G401.6 (cell line): ENCODE data around the gene CRACR2A.

Source experiments
- FAIRE-seq: peaks from 2 replicates; lab custom pipeline; 2012; peaks lifted over from hg19 to GRCh38; lab: Jason Lieb, UNC

CRACR2A gene

DNA sequence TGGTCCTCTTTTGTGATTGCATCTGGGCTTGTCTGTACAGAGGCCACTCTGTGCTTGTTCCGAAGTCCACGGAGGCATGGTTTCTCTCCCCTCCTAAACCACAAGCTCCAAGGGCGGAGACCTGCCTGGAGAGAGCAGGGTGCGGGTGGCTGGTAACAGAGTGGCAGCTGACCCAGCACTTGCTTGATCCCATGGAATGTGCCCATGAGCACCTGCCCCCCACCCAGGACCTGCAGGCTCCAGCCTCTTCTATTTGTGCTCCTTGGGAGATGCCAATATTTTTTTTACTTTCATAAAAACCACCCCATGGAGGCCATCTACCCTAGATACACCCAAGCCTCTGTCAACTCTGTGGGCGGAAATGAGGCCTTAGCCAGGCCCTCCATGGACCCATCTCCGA, 157.2 kb downstream of the CRACR2A start:
- no peak for FAIRE-seq

- FAIRE-seq, result no peak
Measured at GRCh38 chr12:3594966-3595365, 157.9 kb downstream of the CRACR2A start.

- FAIRE-seq, result no peak
Measured at GRCh38 chr12:3593906-3594483, 158.9 kb downstream of the CRACR2A start.

DNA sequence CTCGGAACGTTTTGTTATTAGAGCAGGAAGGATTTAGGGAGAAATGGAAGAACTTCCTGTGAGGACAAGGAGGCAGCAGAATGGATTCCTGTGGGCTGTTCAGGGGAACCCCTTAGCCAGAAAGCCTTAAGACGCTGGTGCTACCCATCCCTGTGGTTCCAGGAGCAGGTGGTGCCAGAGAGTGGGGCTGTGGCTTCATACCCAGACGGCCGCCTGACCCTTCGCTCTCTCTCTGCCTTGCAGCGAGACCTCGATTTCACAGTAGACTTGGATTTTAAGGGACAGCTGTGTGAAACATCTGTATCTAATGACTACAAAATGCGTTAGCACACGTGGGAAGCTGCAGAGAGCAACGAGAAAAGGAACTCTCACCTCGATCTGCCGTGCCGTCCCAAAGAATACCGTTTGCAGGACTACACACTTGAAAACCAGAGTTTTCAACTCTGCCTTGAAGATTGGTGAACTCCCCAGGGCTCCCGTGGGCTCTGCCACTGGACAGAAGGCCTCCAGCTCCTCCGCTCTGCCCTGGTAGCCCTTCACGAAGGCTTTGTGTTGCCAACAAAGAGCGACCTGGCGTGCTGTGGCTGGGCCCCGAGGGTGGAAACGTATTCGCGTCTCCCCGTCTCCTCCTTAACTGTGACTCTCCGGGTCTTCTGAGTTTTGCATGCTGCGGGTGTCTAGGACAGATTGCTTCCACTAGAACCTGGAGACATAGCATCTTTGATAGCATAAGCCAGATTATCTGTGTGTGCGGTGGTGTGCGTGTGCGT, 159.9 kb downstream of the CRACR2A start:
- FAIRE-seq, result no peak

DNA sequence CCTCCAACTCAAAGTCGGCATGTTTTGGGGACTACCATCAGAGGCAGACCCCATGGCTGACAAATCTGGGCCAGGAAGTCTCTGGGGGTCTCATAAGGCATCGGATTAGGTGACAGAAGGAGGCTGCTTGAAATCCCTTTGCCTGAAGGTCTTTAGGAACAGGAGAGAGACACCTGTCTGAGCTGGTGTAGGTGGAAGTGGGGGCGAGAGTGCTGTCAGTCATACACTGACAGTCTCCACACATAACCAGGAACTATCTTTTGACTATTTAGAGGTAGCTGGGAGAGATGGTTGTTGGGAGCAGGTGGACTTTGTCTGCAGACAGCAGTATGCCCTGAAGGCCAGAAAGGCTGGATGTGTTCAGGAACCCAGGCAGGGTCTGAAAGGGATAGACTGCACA, 163.2 kb downstream of the CRACR2A start:
- FAIRE-seq, result no peak

DNA sequence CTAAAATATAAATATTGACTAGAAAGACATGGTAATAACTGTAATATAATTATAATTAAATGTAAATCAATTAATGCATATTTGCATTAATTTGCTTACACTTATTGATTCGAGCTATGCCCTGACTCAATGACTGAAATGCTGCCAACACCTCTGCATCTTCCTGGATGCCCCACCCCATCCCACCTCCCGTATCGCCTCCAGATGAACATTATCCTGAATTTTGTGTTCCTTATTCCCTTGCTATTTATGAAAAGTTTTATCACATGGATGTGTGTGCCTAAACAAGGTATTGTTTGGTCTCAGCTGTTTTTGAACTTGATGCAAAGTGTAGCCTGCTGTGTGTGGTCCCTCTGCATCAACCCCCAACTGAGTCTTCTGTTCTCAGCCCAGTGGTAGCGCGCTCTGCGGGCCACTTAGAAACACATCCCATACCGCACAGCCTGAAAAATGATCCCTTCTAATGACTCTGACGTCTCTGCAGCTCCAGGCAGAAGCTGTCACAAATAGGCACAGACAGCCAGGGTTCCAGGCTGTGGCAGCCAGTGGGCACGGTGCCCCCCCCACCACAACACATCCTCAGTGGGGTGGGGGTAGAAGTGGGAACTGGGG, 165.4 kb downstream of the CRACR2A start:
- no peak for FAIRE-seq

DNA sequence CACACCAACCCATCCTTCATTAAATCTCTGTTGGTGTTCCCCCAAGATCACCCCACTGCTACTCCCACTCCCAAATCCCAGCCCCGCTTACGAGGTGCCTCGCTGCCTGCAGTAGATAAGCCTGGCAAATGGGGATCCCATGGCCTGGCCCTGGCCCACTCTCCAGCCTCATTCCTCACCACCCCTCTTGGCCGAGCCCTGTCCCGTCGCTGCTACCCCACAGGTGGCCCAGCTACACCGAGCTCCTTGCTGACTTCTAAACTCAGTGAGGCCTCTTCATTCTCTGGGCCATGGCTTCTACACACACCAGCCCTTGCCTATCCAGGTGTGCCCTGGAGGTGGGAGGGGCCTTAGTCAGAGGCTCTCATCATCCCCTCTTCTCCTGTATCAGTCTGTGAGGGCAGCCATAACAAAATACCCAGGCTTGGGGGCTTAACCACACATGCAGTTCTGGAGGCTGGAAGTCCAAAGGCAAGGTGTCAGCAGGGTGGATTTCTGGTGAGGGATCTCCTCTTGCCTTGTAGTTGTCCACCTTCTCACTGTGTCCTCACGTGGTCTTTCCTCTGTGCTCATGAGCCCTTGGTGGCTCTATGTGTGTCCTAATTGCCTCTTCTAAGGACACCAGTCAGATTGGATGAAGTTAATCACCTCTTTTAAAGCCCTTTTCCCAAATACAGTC, 169.1 kb downstream of the CRACR2A start:
- no peak for FAIRE-seq

DNA sequence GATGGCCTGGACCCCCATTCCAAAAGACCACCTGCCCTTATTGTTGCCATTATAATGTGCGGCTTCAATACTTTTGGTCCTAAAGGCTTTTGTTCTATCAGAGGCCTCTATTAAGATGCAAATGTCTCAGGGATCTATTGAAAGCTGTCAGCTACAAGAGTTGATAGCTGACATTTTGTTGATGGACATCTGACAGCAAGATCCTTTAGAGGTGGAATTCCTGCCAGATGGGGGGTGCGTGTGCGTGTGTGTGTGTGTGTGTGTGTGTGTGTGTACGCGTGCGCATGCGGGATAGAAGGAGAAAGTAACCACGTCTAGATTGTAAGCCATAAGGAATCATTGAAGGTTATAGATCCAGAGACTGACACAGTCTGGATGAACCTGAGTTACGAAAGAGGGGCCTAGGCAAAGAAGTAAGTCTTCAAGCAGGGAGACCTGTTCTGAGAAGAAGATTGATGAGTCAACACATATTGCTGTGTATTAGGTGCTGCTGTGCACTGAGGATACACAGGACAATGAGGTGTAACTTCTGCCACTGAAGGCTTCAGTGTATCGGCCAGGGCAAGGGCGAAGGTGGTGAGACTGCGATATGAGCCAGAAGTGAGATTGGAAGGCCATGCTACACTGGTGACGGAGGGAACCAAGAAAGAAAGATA, 172.7 kb downstream of the CRACR2A start:
- FAIRE-seq, result no peak

DNA sequence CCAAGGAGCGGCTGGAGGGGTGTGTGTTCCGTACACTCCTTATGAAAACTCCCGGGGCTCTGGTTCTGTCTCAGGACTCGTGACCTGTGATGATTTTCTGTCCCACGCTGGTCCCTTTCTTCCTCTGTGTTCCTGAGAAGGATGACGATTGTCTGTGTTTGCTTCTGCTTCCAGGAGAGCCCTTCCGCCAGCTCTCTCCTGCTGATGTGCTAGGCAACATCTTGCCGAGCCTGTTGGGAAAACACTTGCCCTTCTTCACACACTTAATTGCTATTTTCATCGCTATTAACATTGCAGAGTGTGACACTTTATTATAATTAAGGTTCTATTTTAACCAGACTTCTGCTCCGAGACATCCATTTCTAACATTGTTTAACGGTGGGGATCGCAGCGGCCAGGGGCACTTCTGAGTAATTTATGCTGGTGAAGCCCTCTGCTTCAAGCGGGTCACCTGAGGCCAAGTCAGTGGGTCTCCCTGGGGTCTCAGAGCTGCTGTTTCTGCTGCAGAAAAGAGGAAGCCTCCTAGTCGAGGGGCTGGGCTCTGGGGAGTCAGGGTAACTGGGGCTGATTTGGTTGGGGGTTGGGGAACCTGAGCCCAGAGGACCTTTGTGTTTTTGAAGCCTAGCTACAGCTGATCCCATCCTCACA, 173.3 kb downstream of the CRACR2A start:
- FAIRE-seq, result no peak

DNA sequence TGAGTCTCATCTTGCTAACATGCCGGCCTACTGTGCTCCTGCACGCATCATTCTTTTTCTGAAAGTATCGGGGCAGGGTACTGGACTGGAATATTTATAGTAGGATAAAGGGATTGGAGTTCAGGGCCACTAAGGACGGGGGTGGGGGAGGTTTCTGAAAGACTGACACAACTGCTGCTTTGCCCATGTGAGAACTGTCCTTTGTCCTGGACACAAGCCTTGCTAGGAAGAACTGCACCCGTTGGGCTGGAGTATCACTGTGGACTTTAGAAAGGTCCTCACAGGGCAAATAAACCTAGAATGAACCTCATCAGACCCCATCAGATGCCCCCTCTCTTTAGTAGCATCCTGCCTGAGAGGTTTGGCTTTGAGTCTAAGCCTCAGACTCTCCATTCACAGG, 174.4 kb downstream of the CRACR2A start:
- no peak for FAIRE-seq

- FAIRE-seq, result no peak
Measured at GRCh38 chr12:3576891-3577290, 176.0 kb downstream of the CRACR2A start.

DNA sequence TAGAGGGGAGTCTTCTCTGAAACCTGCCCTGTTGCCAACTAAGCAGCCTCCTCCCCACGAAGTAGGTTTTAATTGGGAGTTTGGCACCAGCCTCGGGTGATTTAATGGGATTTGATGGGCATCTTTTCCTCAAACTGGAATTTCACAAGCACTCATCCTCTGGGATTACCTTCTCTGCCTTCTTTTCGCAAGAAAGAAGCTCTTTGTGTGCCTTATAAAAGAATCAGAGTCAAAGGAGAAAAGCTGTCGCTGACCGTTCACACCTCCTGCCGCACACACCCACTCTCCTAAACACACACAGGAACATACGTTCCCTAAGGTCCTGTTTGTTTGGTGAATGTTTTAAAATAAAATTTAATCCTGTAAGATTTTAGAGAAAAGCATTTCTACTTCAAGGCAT, 177.9 kb downstream of the CRACR2A start:
- FAIRE-seq, result no peak

DNA sequence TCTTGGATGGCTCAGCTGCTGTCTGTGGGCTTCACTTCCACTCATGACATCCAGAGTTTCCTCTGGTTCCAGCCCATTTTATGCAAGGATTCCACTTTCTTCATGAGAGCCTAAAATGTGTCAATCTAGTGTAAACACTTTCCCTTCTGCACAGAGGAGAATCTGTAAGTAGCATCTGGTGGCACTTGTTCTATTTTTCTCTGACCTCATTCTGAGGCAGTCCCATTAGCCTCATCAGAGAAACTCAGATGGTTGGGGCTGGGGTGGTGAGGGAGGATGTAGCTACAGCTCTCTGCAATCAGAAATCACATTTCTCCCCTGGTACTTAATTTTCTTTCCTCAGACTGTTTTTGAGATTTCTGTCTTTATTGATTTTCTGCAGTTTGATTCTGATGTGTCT, 180.3 kb downstream of the CRACR2A start:
- no peak for FAIRE-seq

GRCh38 chr12:3571724-3572123, 181.2 kb downstream of the CRACR2A start:
- no peak for FAIRE-seq

DNA sequence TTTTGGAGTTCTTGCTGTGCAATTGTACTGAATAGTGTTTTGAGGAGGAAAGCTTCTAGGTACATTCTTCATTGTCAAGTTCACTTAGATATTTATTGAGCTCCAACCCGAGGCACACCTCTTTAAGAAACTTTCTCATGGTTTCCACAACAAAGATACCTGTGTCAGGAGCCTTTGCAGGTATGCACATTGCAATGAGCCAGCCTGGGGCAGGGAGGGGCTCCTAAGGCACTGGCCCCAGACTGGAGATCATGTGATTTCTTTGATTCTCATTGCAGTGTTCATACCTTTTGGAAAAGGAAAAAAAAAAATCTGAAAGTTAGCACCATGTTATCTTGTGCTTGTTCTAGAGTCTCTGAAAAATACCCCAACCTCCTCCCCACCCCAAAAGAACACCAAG, 181.6 kb downstream of the CRACR2A start:
- FAIRE-seq, result no peak

DNA sequence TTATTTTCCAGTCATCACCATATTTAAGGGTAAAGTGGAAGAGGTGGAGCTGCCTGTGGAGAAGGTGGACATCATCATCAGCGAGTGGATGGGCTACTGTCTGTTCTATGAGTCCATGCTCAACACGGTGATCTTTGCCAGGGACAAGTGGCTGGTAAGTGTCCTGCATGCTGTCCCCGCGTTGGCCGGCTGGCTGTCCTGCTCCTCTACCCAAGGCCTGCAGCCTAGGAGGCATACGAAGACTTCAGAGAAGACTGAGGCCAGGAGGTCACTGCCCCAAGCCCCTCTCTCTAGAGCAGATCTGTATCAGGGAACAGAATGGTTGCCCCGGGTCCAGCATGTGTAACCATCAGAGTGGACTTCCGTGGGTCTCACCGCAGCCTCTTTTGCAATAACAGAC, 184.2 kb downstream of the CRACR2A start:
- no peak for FAIRE-seq

GRCh38 chr12:3565985-3566384, 186.9 kb downstream of the CRACR2A start:
- no peak for FAIRE-seq
